Fibroblast of villous mesenchyme (primary cell): ENCODE results near the gene CAB39L. TPM values are rescaled to one million over a fixed set of nuclear protein-coding genes. Genes with fewer than 3 reads are reported as not detected.

ENCODE experiments used
- DNase-seq: peaks from one replicate; pipeline ENCODE4 v3.0.0-alpha.2; 2010; ENCODE audit warnings: low read depth
- H3K4me3 ChIP-seq: 2 replicates; pipeline ENCODE4 v1.5.1; 2011; ENCODE audit warnings: low read depth, mild to moderate bottlenecking, low read length
- CTCF ChIP-seq: IDR thresholded peaks from 2 replicates; pipeline ENCODE4 v1.5.1; 2012; ENCODE audit warnings: low read depth, mild to moderate bottlenecking, low read length; ENCODE audit not compliant: insufficient read depth
- total RNA-seq: library from RNA; depleted of rRNA; stranded (reverse); fragments of >200 nt; gene quantifications from 2 replicates; pipeline ENCODE4 v1.2.3, GENCODE V29; 2012

CAB39L gene
- total RNA-seq, 1 donor: 15.1 TPM

GRCh38 chr13:49407068-49407467 is 36.8 kb downstream of the CAB39L start:
- TF ChIP-seq CTCF: no peak
- no peak overlapping the region for H3K4me3 ChIP-seq
- no peak for DNase-seq

- DNase-seq: no peak
- H3K4me3 ChIP-seq: no peak overlapping the region
- TF ChIP-seq CTCF: no peak
Measured at GRCh38 chr13:49404703-49405020, 39.2 kb downstream of the CAB39L start.

- H3K4me3 ChIP-seq: no peak overlapping the region
- DNase-seq: peak; percentile 30
- no peak for TF ChIP-seq CTCF
Measured at GRCh38 chr13:49403996-49404702, 39.7 kb downstream of the CAB39L start.

GRCh38 chr13:49400755-49401659 is 42.9 kb downstream of the CAB39L start:
- no peak for TF ChIP-seq CTCF
- DNase-seq: peak; percentile 96
- H3K4me3 ChIP-seq: peak overlapping the region; percentile 19

- DNase-seq: peak; percentile 42
- H3K4me3 ChIP-seq: no peak overlapping the region
- TF ChIP-seq CTCF: no peak
Measured at GRCh38 chr13:49399801-49400472, 43.9 kb downstream of the CAB39L start.

- no peak for TF ChIP-seq CTCF
- DNase-seq: no peak
Measured at GRCh38 chr13:49395878-49396380, 47.9 kb downstream of the CAB39L start.

More at GRCh38 chr13:49395878-49396380, 47.9 kb downstream of the CAB39L start:
- H3K4me3 ChIP-seq: no peak overlapping the region
